Measurements from ENCODE around the gene STARD8.

The STARD8 gene

DNA sequence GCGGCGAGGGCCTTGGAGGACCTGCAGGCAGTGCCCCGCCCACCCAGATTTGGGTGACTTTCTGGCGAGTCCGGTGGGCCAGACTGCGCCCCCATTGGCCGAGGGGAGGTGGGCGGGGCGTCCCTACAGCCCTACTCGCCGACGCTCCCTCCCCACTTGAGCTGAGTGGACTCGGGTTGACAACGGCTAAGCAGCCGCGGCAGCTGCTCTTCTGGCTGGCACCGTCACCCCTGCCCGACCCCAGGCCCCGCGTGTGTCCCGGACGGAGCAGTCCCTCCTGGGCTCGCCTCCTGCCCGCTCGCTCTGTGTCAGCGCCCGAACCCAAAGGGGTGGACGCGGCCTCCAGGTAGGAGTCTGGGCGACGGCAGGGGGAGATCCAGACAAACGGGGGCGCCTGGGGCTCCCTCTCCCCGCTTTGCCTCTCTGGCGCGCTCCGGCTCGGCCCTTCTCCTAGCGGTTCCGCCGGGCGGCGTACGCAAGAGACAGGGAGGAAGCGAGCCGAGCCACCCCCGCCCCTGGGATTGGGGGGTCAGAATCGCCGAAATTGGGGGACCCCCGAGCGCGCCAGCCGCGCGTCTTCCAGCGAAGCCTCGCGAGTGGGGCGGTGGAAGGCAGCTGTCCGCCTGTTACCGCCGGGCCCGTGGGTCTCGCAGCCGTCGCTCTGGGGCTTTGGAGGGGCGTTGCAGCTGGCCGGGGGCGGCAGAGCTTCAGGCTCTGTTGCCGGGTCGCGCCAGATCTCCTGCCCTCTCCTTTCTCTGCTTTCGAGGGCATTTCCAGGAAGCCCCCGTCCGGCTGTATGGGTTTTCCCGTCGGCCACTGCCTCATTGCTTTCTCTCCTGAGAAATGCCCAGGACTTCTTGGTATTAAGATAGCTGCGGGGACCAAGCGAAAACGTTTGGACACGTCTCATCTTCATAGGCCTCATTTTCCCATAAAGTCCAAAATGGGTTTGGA, 46.3 kb downstream of the STARD8 start:
- DNase-seq = peak; percentile 41

DNA sequence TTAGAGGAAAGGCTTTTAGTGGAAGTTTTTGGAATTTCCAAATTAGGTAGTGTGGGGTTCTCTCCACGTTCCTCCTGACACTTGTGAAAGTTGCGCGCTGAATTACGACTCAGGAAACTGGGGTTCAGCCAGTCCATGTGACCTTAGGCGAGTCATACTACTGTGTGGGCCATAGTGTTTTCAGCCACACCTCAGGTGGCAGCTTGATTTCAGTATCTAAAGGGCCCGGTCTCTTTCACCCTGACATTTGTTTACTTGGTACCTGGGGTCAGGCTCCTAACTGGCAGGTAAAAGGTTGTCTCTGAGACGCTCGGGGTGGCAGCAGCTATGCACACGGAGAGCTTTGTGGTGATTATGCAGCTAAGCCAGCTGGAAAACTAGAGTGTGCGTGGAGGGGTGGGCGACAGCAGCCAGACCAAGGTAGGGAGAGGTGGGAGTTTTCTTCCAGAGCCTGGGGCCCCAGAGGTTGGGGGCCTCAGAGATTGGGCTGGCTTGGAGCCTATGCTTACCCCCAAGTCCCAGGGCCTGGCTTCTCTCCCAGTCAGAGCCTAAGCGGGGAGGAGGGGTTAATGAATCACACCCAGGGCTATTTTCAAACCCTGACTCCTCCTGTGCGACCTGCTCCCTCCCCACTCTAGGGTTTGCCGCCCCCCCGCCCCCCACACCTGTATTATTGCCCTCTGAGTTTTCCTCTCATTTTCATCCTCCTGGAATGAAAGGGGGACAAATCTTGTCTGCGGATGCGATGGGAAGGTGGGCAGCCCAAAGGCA, 47.2 kb downstream of the STARD8 start:
- no peak for DNase-seq

DNA sequence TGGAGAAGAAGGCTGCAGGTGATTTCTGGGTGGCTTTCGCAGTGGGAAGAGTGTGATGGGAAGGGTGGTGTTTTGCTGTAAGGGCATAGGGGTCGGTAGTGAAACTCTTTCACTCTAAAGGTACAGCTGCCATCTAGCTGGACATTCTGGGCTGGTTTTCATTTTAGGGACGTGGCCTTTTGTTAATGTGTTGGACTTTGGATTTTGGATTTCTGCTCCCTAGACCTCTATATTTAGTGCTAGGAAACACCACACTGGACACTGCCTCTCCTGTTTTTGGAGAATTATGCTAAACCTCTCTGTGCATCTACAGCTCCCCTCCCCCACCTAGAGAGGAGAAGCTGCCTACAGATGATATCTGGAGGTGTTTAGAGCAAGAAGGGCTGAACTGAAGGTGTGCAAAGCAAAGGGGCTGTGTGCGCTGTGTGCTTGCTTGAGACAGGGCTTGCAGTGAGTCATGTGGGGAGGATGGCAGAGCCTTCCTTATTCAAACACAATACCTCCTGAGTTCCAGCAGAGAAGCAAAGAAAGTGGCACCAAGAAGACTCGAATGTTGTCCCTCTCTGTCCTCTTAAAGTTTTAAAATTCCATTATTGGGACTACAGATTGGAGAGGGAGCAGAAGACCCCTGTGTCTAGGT, 47.9 kb downstream of the STARD8 start:
- no peak for DNase-seq

DNA sequence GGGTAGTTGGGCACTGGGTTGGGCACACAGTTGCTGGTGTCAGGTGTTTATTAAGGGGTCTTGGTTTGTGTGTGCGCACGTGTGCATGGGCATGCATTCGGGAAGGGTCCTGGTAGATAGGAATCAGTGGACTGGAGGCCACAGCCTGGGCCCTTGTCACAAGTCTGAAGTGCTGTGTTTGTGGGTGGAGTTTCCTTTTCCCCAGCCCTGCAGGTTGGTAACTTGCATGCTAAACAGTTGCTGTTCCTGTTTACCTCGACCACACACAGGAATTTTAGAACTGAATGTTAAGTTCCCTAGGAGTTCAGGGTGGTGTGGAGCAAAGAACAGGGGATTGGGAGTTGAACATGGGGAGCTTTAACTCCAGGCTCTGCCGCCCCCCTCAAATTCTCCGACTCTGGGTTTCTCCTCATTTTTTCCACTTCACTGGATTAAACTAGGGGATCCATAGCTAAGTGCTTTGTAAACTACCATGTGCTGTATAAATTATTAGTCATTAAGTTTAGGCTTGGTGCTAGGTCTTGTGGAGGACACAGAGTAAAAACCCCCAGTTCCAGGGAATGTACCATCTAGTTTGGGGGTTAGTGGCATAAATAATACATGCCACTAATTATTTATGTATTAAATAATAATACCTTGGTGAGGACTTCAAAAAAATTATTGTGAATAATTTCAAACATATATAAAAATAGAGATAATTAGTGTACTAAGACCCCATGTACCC, 49.0 kb downstream of the STARD8 start:
- DNase-seq = no peak

DNA sequence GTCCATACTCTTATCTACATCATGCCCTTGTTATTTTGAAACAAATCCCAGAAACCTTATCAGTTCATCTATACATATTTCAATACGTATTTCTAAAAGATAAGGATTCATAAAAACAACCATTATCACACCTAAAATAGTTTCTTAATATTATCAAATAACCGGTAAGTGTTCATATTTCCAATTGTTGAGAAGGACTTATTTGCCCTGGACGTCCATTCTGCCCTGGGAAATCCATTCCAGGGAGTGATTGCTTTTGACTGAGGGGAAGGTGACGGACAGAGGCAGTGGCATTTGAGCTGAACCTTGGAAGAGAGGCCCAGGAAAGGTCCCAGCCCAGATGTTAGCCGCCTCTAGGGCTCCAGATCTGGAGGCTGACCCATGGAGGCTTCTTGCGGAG, 49.6 kb downstream of the STARD8 start:
- no peak for DNase-seq

DNA sequence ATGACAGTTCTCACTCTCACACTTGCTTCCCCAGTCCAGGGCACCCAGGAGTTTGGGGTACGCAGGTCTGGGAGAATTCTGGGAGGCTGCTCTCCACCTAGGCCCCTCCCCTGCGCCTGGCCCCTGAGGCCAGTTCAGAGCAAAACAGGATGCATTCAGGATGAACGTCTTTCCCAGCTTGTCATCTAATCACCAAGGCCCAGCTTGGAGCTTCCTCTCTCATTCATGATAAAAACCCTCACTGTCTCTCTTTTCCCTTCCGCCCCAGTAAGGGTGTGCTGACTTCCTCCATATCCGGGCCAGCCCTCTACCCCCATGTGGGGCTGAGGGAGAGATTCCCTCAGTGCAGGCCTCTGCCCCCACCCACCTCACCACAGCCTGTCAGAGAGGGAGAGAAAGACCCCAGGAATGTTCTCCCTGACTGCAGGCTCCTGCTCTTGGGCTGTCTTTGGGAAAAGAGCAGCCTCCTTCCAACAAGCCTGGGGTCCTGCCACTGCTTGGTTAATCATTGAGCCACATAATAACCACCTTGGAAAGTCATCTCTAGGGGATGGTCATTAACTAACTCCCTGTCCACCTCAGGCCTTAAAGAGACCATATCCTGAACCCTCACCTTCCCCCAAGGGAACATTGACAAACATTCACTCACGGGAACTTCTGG, 50.1 kb downstream of the STARD8 start:
- DNase-seq = no peak

DNA sequence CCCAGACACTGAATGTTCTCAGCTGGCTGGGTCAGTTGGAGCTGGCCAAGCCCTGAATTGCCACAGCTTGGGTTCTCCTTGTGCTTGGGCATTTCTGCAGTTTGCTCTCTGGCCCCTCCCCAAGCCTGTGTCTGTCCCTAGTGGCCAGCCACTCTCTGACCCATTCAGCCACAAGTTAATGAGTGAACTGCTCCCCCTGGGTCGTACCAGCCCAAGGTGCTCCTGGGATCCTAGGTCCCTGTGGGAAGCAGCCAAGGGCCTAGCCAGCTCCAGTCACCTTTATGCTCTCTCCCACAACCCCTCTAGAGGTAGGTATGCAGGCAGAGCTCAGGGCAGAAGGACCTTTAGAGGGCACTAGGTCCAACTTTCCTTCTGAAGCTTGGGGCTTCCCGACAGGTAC, 51.5 kb downstream of the STARD8 start:
- DNase-seq = no peak

DNA sequence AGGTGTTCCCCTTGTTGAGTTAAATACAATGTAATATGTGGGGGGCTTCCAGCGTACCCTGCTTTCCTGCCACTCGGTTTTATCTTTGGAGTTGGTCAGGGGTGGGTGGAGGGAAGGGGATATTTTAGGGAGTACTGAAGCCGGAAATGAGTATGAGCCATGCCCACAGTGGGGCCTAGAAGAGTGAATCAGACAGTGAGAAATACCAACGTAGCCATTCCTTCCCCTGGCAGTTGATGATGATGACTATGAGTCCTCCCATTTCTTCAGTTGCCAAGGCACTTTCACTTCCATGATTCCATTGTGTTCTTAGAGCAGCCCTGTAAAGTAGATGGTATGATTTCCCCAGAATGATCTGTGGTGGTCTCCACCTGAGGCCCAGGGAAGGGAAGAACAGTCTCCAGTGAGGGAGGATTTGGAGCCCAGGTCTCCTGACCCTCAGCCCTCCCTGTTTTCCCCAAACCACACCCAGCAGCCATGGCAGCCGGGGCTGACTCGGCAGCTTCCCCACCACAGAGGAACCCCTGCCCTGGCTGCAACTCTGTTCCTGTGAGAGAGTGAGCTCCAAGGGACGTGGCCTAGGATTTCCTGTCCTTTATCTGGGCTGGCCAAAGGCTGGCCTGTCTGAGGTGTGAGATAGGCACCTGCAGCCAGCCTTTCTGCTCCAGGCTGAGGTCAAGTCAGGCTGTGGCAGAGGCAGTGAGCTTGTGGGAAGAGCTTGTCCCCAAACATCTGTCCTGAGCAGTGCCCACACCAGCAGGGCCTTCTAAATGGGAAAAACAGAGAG, 52.7 kb downstream of the STARD8 start:
- peak; percentile 8 for DNase-seq

DNA sequence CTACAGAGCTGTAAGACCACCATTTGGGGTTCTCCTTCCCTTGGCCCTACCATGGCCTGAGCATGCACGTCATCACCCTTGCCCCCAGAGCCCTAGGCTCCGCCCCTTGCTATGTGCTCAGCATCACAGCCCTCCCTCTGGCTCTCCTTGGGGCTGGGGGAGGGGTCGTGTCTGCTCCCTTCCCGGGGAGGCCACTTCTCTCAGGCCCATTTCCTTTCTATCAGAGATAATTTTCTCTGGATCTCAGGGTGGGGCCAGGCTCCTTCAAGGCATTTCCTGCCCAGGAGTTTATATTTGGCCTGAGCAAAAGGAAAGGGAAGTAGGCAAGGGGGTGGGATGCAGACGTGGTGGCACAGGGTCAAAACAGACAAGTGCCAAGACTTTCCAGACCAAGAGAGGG, 55.9 kb downstream of the STARD8 start:
- DNase-seq = no peak

DNA sequence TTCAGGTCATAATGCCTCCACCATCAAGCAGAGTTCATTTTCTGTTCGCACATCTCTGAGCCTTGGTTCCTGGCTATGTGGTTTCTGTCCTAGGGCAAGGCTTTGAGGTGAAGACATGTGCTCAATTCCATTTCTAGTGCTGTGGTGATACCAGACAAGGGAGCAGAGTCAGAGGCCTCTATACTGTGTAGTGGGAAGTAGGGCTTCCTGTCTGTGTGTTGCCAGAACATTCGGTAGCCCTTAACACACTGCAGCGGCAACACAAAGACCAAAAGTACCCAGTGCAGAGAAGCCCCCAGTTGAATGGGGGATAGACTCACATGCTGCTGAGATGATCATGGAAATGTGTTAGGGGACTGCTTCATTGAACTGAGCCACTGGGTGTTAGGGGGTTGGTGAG, 56.4 kb downstream of the STARD8 start:
- DNase-seq = peak; percentile 15

DNA sequence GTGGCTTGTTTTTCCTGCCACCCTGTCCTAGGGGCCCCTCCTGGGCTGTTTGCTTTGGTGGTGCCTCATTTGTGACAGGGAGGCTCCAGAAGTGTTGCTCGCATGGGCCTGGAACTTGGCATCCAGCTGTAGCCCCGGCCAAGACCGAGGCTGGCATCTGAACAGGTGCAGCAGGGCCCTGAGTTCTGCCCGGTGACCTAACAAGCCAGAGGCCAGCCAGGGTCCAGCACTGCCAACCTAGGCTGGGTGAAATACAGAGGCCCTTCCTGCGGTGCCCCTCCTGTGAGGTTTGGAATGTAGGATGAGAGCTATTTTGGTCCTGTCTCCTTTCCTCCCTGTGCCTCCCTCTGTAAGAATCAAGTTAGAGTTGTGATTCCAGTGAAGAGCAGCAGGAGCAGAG, 58.5 kb downstream of the STARD8 start:
- no peak for DNase-seq

DNA sequence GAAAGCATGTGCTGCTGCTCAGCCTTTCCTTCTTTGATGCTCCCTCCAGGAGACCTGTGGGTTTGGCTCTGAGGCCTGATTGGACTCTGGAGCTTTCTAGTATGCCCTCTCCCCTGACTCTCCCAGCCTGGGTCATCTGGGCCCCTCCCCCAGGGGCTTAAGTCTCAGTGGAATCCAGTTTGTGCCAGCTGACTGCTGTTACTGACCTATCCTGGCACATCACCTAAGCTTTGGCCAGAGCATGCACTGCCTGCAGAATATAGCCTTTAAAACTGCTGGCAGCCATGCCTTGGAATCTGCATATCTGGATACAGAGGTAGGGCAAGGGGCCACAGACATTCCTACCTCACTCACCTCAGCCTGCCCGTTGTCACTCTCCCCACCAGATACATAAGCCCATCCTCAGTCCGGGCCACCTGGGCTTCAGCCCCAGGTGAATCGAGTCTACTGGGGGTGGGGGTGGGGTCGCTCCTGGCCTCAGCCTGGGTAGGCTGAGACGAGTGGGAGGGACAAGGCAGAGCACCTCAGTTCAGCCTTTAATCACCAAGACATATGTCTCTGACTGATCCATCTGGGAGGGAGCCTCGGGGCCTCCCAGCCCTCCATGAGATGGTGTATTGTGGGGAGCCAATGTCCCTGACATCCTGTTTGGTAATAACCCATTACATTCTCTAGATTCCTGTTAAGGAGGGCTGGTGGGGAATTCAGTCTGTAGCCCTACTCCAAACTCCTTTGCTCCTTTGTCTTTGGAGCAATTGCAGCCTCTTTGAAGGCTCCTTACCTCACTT, 61.2 kb downstream of the STARD8 start:
- no peak for DNase-seq

DNA sequence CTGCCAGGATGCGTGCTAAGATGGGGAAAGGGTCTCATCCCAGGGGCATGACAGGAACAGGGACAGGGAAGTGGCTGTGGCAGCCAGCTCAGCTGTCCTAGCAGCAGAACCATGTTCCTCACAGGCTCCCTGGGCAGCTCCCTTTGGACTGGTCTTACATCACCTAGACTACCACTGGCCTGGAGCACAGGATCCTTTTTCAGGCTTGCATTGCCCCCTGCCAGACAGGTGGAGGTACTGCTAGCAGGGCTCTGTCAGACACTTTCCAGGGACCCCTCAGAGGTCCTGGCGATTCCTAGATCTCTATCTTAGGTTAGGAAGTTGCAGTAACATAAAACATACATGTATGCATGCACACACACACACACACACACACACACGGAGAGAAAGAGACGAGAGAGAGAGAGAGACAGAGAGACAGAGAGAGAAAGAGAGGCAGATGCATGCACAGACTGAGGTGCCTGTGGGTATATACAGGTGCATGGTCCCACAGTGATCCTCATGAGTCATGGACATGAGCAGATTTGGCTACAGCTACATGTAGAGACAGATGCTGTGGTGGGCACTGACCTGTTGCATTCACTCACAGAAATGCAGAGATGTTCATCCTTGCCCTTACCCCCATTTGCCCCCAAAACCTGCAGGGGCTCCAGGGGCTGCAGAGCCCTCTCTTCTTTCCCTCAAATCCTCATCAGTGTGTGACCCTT, 63.6 kb downstream of the STARD8 start:
- DNase-seq = no peak

DNA sequence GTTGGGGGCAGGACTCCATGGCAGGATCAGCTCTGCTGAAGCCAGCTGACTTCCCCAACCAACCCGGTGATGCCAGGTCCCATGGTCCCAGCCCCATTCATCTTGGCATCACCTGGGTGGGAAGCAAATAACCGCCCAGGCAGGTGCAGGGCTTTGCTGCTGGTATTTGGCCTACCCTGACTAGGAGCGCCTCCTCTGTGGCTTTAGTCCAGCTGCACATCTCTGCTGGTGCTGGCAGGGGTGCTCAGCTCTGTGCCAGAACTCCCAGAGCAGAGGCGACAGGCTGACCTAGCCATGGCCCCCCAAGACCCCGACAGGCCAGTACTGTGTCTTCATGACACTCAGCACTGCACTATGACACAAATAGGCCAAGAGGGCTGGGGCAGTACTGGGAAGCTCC, 64.4 kb downstream of the STARD8 start:
- no peak for DNase-seq

DNA sequence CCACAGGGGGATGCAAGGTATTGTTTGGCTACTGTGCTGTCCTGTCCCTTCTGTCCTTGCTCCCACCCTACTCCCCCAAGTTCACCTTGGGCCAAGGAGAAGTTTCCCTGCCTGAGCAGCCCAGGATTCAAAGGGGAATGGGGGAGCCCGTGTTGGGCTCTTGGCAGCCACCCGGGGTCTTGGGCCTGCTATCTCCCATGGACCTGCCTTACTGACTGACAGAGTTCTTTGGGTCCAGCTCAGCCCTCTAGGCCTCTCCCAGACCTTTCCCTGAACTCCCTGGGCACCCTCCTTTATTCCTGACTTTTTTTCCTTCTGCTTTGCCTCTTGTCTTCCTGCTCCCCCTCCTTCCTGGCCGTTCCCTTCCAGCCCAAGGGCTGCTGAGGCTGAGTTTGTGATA, 67.4 kb downstream of the STARD8 start:
- no peak for DNase-seq

DNA sequence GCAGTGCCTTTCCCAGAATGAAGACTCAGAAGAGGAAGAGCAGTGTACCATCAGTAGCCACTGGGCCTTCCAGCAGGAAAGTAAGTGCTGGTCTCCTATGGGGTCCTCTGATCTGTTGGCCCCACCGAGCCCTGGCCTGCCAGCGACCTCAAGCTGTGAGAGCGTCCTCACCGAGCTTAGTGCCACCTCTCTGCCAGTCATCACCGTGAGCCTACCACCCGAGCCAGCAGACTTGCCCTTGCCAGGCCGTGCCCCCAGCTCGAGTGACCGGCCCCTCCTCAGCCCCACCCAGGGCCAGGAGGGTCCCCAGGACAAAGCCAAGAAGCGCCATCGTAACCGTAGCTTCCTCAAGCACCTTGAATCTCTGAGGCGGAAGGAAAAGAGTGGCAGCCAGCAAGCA, 69.7 kb downstream of the STARD8 start:
- no peak for DNase-seq

DNA sequence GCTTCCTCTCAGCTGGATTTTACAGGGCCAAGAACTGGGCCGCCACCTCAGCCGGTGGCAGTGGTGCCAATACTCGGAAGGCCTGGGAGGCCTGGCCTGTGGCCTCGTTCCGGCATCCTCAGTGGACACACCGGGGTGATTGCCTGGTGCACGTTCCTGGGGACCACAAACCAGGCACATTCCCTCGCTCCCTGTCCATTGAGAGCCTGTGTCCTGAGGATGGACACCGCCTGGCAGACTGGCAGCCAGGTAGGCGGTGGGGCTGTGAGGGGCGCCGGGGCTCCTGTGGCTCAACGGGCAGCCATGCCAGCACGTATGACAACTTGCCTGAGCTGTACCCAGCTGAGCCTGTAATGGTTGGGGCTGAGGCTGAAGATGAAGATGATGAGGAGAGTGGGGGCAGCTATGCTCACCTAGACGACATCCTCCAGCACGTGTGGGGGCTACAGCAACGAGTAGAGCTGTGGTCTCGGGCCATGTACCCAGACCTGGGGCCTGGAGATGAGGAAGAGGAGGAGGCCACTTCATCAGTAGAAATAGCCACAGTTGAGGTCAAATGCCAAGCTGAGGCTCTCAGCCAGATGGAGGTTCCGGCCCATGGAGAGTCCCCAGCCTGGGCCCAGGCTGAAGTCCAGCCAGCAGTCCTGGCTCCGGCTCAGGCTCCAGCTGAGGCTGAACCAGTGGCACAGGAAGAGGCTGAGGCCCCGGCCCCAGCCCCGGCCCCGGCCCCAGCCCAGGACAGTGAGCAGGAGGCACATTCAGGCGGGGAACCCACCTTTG, 70.4 kb downstream of the STARD8 start:
- DNase-seq = no peak

DNA sequence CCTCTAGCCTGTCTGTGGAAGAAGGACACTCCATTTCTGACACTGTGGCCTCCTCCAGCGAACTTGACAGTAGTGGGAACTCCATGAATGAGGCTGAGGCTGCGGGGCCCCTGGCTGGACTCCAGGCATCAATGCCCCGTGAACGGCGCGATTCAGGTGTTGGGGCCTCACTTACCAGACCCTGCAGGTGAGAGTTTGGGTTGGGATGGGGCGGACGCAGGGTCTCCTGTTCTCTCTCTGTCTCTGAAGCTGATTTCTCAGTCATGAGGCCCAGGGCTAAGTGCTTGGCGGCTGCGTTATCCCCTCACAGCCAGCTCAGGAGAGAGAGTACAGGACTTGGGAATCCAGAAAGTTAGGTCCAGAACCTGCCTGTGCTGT, 71.0 kb downstream of the STARD8 start:
- DNase-seq = no peak

DNA sequence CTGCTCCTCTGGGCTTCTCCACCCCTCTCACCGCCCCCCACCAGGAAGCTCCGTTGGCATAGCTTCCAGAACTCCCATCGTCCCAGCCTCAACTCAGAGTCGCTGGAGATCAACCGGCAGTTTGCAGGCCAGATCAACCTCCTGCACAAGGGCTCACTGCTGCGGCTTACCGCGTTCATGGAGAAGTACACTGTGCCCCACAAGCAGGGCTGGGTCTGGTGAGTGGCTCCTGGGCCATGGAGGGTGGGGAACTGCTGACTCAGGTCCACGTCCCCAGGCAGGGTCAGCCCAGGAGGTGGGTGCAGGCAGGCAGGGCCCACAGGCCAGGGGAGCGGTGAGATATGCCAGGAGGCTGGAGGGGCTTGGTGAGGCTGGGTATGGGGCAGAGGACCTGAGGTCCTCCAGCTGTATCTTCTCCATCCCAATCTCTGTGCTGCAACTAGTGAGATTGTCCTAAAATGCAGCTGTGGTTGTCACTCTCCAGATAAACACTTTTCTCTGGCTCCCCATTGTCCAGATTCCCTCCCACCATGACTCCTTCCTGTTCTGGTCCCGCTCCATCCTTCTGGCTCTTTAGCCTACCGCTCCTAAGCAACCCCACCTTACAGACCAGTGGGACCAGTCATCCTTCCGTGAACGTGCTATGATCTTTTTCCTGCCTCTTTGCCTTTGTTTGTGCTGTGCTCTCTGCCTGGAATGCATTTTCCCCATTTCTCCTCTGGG, 71.9 kb downstream of the STARD8 start:
- DNase-seq = no peak
